ENCODE measurements around the gene XPR1.
A peak's percentile ranks its signal among the peaks of the same experiment; 100 is the strongest.

The XPR1 gene

DNA sequence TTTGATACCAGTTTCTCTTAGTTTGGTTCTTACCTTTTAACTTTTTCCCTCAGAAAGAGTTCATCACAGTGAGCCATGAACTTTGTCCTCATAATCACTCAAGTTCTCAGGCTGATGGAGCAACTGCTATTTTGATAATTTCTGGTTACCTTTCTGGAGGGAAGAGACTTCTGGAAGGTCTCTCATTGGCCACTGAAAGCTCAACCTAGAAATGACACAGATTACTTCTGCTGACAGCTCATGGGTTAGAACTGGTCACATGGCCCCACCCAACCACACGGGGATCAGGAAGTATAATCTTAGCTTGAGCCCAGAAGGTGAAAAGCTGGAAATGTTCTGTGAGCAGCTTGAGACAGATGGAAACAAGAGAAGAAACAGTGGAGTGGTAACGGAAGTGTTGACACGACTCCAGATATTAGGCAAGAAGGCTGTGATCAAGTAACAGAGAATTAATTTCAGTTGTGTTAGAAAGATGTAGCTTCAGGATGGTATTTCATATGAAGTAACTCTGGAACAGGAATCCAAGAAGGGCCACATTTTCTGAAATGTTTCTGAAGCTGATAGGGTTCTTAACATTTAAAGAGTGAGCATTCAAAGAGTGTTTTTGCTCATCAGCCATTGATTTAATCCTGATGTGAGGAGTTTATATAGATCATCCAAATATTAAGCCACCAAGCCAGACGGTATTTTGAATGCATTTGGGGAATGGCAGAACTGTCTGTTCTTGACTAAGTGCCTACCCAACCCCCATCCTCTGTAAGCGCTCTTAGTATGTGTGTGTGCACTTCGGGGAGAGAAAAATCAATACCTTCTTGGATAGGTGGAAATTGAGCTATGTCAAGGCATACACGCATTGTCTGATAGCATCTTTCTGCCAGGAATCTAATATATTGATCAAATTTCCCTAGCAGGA is 21.9 kb upstream of the XPR1 start:
- H3K4me2 ChIP-seq (ENCODE audit: low read depth, low read length, poor library complexity, severe bottlenecking) = no peak overlapping the region
- H3K27ac ChIP-seq (ENCODE audit: low read depth, low read length) = no peak overlapping the region
- no peaks in the 10 kb centered on the region for H3K9me3 ChIP-seq (ENCODE audit: insufficient read depth, low read length)
- no peaks in the 10 kb centered on the region for H3K36me3 ChIP-seq (ENCODE audit: low read length)
- H3K9me2 ChIP-seq (replicated peaks; ENCODE audit: insufficient read depth, low read length) = no peaks in the 10 kb centered on the region
- H3K4me3 ChIP-seq (ENCODE audit: insufficient read depth, low read length, poor library complexity, severe bottlenecking) = no peak overlapping the region
- H3K27me3 ChIP-seq (ENCODE audit: low read length) = no peaks in the 10 kb centered on the region
- TF ChIP-seq EZH2phosphoT487 (conservative IDR thresholded peaks at IDR 0.05; ENCODE audit: low read length) = no peak
- TF ChIP-seq, protein P1, sequence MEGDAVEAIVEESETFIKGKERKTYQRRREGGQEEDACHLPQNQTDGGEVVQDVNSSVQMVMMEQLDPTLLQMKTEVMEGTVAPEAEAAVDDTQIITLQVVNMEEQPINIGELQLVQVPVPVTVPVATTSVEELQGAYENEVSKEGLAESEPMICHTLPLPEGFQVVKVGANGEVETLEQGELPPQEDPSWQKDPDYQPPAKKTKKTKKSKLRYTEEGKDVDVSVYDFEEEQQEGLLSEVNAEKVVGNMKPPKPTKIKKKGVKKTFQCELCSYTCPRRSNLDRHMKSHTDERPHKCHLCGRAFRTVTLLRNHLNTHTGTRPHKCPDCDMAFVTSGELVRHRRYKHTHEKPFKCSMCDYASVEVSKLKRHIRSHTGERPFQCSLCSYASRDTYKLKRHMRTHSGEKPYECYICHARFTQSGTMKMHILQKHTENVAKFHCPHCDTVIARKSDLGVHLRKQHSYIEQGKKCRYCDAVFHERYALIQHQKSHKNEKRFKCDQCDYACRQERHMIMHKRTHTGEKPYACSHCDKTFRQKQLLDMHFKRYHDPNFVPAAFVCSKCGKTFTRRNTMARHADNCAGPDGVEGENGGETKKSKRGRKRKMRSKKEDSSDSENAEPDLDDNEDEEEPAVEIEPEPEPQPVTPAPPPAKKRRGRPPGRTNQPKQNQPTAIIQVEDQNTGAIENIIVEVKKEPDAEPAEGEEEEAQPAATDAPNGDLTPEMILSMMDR (IDR thresholded peaks at IDR 0.05; ENCODE audit: insufficient read depth, low read length, poor library complexity, severe bottlenecking) = no peak
- no peaks in the 10 kb centered on the region for H4K20me1 ChIP-seq (ENCODE audit: low read depth, low read length)
- H3F3A ChIP-seq (ENCODE audit: insufficient read depth) = no peaks in the 10 kb centered on the region
- H3K9ac ChIP-seq (ENCODE audit: low read length) = no peak overlapping the region
- H3K79me2 ChIP-seq (ENCODE audit: insufficient read depth, low read length) = no peaks in the 10 kb centered on the region
- peak overlapping the region; percentile 24 for H2AFZ ChIP-seq (ENCODE audit: low read depth, low read length, severe bottlenecking)

DNA sequence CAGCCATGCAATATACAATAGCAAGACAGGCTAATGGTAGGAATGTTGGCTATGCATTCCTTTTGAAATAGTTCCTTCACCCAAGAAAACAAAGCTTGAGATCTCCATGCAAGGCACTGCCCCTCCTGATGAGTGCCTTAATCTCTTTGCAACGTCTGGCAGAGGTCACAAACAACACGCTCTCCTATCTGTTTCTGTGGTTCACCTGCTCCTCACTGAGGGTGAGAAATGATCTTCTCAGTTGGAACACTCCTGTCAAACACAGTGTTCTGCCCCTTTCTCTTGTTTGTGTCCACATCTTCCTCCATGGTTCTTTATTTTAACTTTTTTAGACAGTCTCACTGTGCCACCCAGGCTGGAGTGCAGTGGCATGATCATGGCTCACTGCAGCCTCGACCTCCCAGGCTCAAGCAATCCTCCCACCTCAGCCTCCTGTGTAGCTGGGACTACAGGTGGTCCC is 21.2 kb upstream of the XPR1 start:
- no peaks in the 10 kb centered on the region for H3F3A ChIP-seq (ENCODE audit: insufficient read depth)
- H3K27ac ChIP-seq (ENCODE audit: low read depth, low read length) = no peak overlapping the region
- H2AFZ ChIP-seq (ENCODE audit: low read depth, low read length, severe bottlenecking) = no peak overlapping the region

DNA sequence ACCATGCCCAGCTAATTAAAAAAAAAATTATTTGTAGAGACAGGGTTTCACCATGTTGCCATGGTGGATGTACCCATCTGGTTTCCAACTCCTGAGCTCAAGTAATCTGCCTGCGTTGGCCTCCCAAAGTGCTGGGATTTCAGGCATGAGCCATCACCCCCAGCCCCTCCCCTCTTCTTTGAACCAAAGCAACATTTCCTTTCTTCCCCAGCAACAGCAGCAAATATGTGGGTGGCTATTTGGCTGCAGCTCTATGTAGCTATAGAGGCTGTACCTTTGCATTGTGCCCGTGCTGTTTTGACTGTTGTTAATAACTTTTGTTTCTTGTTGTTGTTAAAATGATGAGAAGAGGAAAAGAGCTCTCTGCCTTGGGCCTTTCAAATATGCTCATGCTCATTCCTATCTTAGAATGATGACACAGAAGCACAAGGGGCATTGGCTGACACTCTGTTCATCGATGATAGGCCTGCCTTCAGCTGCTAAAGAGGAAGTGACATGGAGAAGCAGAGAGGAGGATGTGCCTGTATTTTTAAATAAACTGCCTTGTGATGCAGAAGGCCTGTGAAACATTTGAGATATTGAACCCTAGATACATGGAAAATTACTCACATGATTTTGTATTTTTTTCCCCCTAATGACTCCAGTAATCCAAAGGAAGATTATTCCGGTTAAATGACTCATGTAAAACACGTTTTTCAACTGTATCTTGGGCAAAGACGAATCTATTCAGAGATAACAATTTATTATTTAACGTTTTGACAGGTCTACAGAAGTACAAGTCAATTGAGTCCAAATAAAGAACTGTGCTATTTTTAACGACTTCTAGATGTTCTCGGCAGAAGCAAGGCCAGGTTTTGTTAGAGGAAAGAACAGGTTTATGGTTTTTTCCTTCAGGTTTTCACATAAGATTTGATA is 20.5 kb upstream of the XPR1 start:
- no peaks in the 10 kb centered on the region for H3K79me2 ChIP-seq (ENCODE audit: insufficient read depth, low read length)
- H3K27me3 ChIP-seq (ENCODE audit: low read length) = no peaks in the 10 kb centered on the region
- no peaks in the 10 kb centered on the region for H3K9me2 ChIP-seq (replicated peaks; ENCODE audit: insufficient read depth, low read length)
- H2AFZ ChIP-seq (ENCODE audit: low read depth, low read length, severe bottlenecking) = peak overlapping the region; percentile 37
- no peaks in the 10 kb centered on the region for H3F3A ChIP-seq (ENCODE audit: insufficient read depth)
- H3K9ac ChIP-seq (ENCODE audit: low read length) = no peak overlapping the region
- H3K4me2 ChIP-seq (ENCODE audit: low read depth, low read length, poor library complexity, severe bottlenecking) = peak overlapping the region; percentile 22
- H3K36me3 ChIP-seq (ENCODE audit: low read length) = no peaks in the 10 kb centered on the region
- H3K9me3 ChIP-seq (ENCODE audit: insufficient read depth, low read length) = no peaks in the 10 kb centered on the region
- TF ChIP-seq EZH2phosphoT487 (conservative IDR thresholded peaks at IDR 0.05; ENCODE audit: low read length) = no peak
- TF ChIP-seq, protein P1 (IDR thresholded peaks at IDR 0.05; ENCODE audit: insufficient read depth, low read length, poor library complexity, severe bottlenecking) = no peak
- no peaks in the 10 kb centered on the region for H4K20me1 ChIP-seq (ENCODE audit: low read depth, low read length)
- H3K4me3 ChIP-seq (ENCODE audit: insufficient read depth, low read length, poor library complexity, severe bottlenecking) = no peak overlapping the region
- no peak overlapping the region for H3K27ac ChIP-seq (ENCODE audit: low read depth, low read length)

More for the DNA sequence above, 21.2 kb upstream of the XPR1 start:
- Histone ChIP-seq H3K9me3 (ENCODE audit: insufficient read depth, low read length) (no peaks in the 10 kb centered on the region), H3K27me3 (ENCODE audit: low read length) (no peaks in the 10 kb centered on the region), H3K79me2 (ENCODE audit: insufficient read depth, low read length) (no peaks in the 10 kb centered on the region), H3K4me2 (ENCODE audit: low read depth, low read length, poor library complexity, severe bottlenecking) (no peak overlapping the region), H3K9me2 (replicated peaks; ENCODE audit: insufficient read depth, low read length) (no peaks in the 10 kb centered on the region), H3K9ac (ENCODE audit: low read length) (no peak overlapping the region), H3K36me3 (ENCODE audit: low read length) (no peaks in the 10 kb centered on the region), H3K4me3 (ENCODE audit: insufficient read depth, low read length, poor library complexity, severe bottlenecking) (no peak overlapping the region), H4K20me1 (ENCODE audit: low read depth, low read length) (no peaks in the 10 kb centered on the region)
- TF ChIP-seq, protein P1 (IDR thresholded peaks at IDR 0.05; ENCODE audit: insufficient read depth, low read length, poor library complexity, severe bottlenecking) = no peak
- TF ChIP-seq EZH2phosphoT487 (conservative IDR thresholded peaks at IDR 0.05; ENCODE audit: low read length) = no peak
